ENCODE measurements around the gene PDE6A.

GRCh38 chr5:149930043-149930748 is 14.4 kb downstream of the PDE6A start:
- TF ChIP-seq CTCF (conservative IDR thresholded peaks at IDR 0.05; ENCODE audit: low read length) (no peak), EZH2phosphoT487 (IDR thresholded peaks at IDR 0.05; ENCODE audit: borderline replicate concordance, low read depth, low read length) (no peak)

Measured in OCI-LY7 (cell line).